ENCODE results near the gene HIPK2.
A peak's percentile ranks its signal among the peaks of the same experiment; 100 is the strongest.

The HIPK2 gene

GRCh38 chr7:139711991-139712743, 65.6 kb downstream of the HIPK2 start:
- no peak for DNase-seq

GRCh38 chr7:139710036-139710435, 67.8 kb downstream of the HIPK2 start:
- DNase-seq, result no peak

DNA sequence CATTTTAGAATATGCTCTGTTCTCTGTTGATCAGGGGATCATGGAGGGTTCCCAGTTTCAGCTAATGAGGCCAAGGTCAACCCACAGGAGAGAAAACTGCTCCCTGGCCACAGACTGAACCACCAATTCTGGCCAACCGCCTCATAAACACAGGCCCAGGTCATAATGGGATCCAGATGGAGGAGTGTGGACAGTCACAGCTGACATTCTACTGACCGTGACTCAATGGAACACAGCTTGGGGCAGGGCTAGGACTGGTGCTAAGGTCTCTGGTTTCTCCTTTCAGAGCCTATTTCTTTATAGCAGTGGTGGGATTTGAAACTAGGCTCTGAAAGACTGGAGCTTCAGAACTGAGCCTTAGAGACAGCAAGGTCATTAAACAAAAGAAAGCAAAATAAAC, 68.3 kb downstream of the HIPK2 start:
- DNase-seq, result no peak

GRCh38 chr7:139708541-139708940, 69.3 kb downstream of the HIPK2 start:
- DNase-seq, result no peak

DNA sequence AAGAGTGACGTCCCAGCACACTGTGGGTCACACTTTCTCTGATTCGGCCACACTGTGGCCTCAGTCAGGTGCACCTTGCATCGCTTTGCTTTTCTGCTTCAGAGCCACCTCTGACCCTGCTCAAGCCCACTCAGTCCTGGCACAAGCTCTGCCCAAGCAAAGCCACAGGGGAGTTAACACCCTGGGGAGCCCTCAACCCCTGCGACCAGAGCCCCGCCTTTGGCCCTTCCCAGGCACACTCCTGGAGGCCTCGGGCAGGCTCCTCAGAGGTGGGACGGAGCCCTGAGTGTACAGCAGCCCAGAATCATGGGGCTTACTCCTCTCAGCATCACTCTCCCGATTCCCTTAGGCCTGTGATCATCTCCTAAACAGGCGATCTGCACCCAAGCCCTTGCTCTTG, 71.0 kb downstream of the HIPK2 start:
- DNase-seq, result no peak

GRCh38 chr7:139704308-139704879, 73.4 kb downstream of the HIPK2 start:
- DNase-seq, result no peak

DNA sequence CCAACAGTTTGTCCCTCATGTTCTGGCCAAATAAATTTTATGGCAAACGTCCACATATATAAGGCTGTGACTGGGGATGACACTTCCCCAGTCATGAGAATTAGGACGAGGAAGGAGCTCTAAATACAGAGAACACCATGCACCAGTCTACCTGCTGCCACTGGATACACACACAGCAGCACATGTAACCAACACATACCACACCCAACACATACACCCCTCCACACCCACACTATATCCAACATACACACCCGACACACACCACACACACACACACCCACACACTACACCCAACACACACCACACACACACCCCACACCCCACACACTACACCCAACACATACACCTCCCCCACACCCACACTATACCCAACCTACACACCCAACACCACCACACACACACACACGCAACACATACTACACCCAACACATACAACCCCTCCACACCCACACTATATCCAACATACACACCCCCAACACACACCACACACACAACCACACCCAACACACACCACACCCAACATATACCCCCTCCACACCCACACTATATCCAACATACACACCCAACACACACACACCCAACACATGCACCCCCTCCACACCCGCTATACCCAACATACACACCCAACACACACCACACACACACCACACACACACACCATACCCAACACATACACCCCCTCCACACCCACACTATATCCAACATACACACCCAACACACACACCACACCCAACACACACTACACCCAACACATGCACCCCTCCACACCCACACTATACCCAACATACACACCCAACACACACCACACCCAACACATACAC, 74.1 kb downstream of the HIPK2 start:
- DNase-seq, result no peak

- no peak for DNase-seq
Measured at GRCh38 chr7:139702811-139703486, 74.8 kb downstream of the HIPK2 start.

GRCh38 chr7:139702313-139702731, 75.5 kb downstream of the HIPK2 start:
- DNase-seq, result no peak

DNA sequence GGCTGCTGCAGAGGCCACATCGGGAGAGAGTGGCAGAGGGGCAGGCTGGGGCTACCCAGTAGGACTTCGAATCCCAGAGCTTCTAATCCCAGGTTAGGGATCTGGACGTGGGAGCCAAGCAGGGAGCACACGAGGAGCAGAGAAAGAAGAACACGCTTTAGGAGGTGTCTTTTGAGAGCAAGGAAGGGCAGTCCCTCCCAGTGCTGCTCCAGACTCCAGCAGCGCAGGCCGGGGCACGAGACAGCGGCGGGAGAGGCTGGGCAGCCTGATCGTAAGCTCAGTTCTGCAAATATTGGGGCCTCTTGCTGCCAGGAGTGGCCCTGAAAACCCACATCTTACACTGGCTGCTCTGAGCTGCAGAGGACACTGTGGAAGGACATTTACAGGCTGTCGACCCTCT, 75.9 kb downstream of the HIPK2 start:
- DNase-seq, result no peak

DNA sequence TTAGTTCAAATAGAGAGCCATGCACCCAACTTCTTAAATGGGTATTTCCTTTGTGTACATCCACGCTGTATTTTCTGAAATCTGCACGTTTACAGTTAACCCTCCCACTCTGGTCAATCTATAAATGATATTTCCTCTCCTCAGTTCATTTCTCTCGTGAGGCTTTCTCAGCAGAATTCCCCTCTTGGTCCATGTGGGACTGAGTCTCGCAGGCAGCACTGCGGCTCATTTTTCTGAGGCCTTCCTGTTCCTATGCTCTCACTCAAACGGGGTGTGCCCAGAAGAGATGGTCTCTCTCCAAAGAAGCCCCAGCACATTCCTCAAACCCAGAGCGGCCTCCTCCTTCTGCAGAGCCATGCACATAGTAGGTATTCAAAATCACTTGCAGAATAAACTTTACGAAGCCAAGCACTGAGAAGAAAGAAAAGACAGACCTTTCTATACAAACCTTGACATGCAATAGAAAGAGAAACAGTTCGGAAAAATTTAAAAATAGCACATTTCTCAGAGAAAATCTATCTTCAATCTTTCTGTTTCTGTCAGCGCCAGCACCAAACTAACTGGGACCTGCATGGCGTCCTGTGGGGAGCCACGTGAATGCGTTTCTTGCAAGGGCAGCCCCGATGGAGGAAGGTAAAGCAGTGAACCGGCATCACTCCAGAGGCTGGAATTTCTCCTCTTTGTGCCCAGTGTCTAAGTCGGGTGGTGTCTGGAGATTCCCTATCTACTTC, 77.1 kb downstream of the HIPK2 start:
- no peak for DNase-seq

DNA sequence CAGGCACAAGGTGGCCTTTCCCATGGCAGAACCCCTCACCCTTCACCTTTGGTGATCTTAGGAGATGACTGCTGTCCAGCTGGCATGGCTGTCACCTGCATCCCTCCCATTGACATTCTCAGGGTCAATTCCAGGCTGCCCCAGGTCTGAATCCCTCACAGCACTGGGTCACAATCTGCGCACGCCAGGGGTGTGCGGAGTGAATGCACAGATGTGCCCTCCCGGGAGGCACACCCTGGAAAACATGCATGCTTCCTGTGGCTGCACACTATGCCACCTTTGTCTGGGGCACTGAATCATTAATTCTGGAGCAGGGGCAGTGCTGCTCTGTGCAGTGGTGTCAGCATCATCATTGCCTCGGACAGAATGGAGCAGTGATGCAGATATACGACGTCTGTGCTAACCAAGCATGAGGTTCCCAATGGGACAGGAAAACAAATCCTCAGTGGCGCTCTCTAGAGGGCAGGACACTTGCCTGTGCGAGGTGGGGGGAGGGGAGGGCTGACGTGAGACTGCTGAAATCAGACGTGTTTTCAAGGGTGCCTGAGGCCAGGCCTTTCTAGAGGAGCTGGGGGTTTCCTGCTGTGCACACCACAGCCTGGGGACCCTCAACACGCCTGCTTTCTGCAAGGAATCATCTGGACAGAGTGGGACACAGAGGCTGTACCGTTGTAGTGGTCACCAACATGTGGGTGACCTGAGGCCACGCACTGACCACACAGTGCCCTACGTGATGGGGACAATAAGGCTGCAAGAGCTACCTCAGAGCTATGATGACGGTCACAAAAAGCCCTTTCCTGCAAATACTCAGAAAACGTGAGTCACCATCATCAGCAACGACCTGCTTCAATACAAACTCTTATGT, 77.9 kb downstream of the HIPK2 start:
- DNase-seq, result no peak

DNA sequence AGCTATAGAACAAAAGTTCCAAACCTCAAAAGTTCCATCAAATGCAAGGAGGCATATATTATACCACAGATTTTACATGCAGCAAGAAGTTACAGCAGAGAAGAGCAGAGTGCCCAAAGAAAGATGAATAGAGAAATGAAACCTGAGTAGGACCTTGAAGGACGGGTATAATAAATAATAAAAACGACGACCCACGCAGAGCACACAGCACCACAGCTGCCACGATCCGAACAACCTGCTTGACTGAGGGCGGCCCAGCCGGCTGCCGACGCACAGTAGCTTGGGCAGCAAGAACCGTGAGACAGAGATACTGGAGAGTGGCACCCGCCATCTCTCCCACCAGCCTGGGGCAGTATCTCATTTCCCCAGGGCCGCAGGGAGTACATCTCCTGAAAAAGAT, 79.0 kb downstream of the HIPK2 start:
- DNase-seq, result no peak

DNA sequence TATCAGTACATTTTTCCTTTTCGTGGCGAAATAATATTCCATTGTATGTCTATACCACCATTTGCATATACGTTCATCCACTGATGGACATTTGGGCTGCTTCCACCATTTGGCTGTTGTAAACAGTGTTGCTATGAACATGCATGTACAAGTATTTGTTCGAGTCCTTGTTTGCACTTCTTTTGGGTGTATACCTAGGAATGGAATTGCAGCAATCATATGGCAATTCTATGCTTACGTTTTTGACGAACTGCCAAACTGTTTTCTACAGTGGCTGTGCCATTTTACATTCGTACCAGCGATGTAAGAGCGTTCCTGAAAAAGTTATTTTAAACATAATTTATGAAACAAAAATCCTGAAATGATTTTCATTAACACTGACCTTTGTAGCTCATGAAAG, 79.5 kb downstream of the HIPK2 start:
- no peak for DNase-seq

- DNase-seq, result peak; percentile 89
Measured at GRCh38 chr7:139697056-139697455, 80.7 kb downstream of the HIPK2 start.

DNA sequence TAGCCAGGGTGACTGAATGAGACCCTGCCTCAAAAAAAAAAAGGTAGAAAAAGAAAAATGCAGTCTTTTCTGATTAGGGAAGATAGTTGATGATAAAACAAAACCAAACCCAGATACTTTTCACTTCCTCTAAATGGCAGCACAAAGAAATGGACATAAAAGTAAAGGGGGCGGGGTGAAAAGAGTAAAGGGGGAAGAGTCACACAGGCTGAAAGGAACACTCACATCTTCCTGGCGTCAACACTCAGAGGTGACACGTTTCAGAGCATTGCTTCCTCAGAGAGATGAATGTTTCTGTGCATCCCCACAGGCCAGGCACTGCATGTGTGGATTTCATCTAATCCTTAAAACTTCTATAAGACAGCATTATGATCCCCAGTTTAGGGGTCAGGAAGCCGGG, 81.2 kb downstream of the HIPK2 start:
- no peak for DNase-seq

DNA sequence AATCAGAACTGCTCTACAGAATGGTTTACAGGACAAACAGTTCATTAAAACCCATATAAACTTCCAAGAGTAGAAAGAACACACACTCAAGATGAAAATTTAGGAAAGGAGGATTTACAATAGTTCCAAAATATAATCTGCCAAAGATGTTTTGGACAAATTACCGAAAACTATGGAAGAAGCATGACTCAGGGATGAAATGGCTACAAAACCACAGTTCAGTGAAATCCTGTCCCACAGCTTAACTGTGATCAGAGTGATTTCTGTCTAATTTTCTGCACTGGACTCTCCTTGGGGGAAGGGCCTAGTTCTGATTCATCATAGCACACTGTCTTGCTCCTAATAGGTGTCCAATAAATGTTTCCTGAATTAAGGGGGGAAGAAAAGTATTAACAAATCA, 82.2 kb downstream of the HIPK2 start:
- DNase-seq, result no peak

- DNase-seq, result no peak
Measured at GRCh38 chr7:139695051-139695450, 82.7 kb downstream of the HIPK2 start.

DNA sequence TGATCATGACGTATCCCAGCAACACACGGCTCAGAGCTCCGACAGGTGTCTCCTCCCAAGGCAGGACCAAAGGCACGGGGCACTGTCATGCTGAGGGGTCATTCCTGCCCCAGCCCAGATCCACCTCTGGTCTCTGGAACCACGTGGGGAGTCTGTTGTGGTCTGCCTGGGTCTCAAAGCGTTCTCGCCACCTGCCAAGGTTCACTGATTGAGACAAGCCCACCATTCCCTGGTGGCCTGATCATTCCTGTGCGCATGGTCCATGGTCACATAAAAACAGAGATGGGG, 83.5 kb downstream of the HIPK2 start:
- DNase-seq, result peak; percentile 87

- DNase-seq, result no peak
Measured at GRCh38 chr7:139693651-139694388, 84.0 kb downstream of the HIPK2 start.

- no peak for DNase-seq
Measured at GRCh38 chr7:139692723-139693122, 85.1 kb downstream of the HIPK2 start.

Data from NCI-H146 (cell line).